ENCODE measurements around the gene TIMM29.
A peak's percentile ranks its signal among the peaks of the same experiment; 100 is the strongest.

- TF ChIP-seq CTCF (IDR thresholded peaks at IDR 0.05) (peak in 1 of 7 experiments; percentile 1), POLR2A (IDR thresholded peaks at IDR 0.05) (no peak)
Observed at GRCh38 chr19:10964903-10965302, 36.3 kb downstream of the TIMM29 start.
